ENCODE measurements around the gene SLC5A11.

GRCh38 chr16:24863582-24864437 lies 18.0 kb downstream of the SLC5A11 start:
- TF ChIP-seq MAX (IDR thresholded peaks at IDR 0.05) (no peak), YY1 (IDR thresholded peaks at IDR 0.05; ENCODE audit: low read depth) (no peak), TAF1 (IDR thresholded peaks at IDR 0.05; ENCODE audit: low read depth) (no peak), TCF12 (IDR thresholded peaks at IDR 0.05; ENCODE audit: low read depth) (no peak), CEBPB (IDR thresholded peaks at IDR 0.05) (no peak), TEAD4 (IDR thresholded peaks at IDR 0.05) (no peak), USF1 (IDR thresholded peaks at IDR 0.05) (no peak), REST (IDR thresholded peaks at IDR 0.05; ENCODE audit: low read depth) (no peak), CREB1 (IDR thresholded peaks at IDR 0.05; ENCODE audit: low read depth) (no peak), FOXM1 (IDR thresholded peaks at IDR 0.05; ENCODE audit: borderline replicate concordance, low read depth) (no peak), NFIC (IDR thresholded peaks at IDR 0.05) (no peak)

All from Ishikawa (cell line).